Measurements from ENCODE around the gene CKM. TPM values are rescaled to one million over a fixed set of nuclear protein-coding genes. Genes with fewer than 3 reads are reported as not detected.

Gene CKM
- total RNA-seq, 4 donors from 2014 or later = 0.66 to 1.4 (median 1.1) TPM; not detected in 1

GRCh38 chr19:45280471-45280961, 42.2 kb downstream of the CKM start:
- intact Hi-C loops (cut with DNase I) = no loop called here
- no peak for DNase-seq (ENCODE audit: extremely low spot score)
- no peaks in the 10 kb centered on the region for H3K27me3 ChIP-seq
- H3K4me1 ChIP-seq = no peaks in the 10 kb centered on the region
- WGBS = 94% methylated on average over 19 of the region's 19 CpGs
- H3K27ac ChIP-seq (replicated peaks in 1 of 4) = no peak overlapping the region
- no peak overlapping the region for H3K4me3 ChIP-seq
- no peak for TF ChIP-seq POLR2AphosphoS5 (IDR thresholded peaks at IDR 0.05)
- H3K36me3 ChIP-seq = peaks cover 34 to 92% (median 69%) of the 10 kb centered on the region in 4 donors
- H3K9me3 ChIP-seq = no peaks in the 10 kb centered on the region

GRCh38 chr19:45279587-45280192, 43.0 kb downstream of the CKM start:
- H3K4me3 ChIP-seq = no peak overlapping the region
- H3K9me3 ChIP-seq = no peaks in the 10 kb centered on the region
- no peaks in the 10 kb centered on the region for H3K4me1 ChIP-seq
- intact Hi-C loops (cut with DNase I) = no loop called here
- peaks cover 30 to 92% (median 75%) of the 10 kb centered on the region in 4 donors for H3K36me3 ChIP-seq
- WGBS = 85% methylated on average over 2 of the region's 3 CpGs
- DNase-seq (ENCODE audit: extremely low spot score) = no peak
- TF ChIP-seq POLR2A (IDR thresholded peaks at IDR 0.05; ENCODE audit: low read depth) = no peak
- no peak for TF ChIP-seq EP300 (IDR thresholded peaks at IDR 0.05)
- TF ChIP-seq POLR2AphosphoS5 (IDR thresholded peaks at IDR 0.05) = no peak
- TF ChIP-seq CTCF (IDR thresholded peaks at IDR 0.05) = no peak
- H3K27me3 ChIP-seq = no peaks in the 10 kb centered on the region
- H3K27ac ChIP-seq (replicated peaks in 1 of 4) = no peak overlapping the region

GRCh38 chr19:45278087-45278486, 44.6 kb downstream of the CKM start:
- no peak for DNase-seq (ENCODE audit: extremely low spot score)
- intact Hi-C loops (cut with DNase I) = no loop called here
- 89% methylated on average over 9 of the region's 10 CpGs for WGBS
- Histone ChIP-seq H3K4me3 (no peak overlapping the region), H3K27ac (replicated peaks in 1 of 4) (no peak overlapping the region), H3K4me1 (no peaks in the 10 kb centered on the region), H3K27me3 (no peaks in the 10 kb centered on the region), H3K9me3 (no peaks in the 10 kb centered on the region), H3K36me3 (peaks cover 30 to 97% (median 86%) of the 10 kb centered on the region in 4 donors)
- no peak for TF ChIP-seq EP300 (IDR thresholded peaks at IDR 0.05)
- TF ChIP-seq POLR2AphosphoS5 (IDR thresholded peaks at IDR 0.05) = no peak
- TF ChIP-seq CTCF (IDR thresholded peaks at IDR 0.05) = no peak
- TF ChIP-seq POLR2A (IDR thresholded peaks at IDR 0.05; ENCODE audit: low read depth) = no peak

DNA sequence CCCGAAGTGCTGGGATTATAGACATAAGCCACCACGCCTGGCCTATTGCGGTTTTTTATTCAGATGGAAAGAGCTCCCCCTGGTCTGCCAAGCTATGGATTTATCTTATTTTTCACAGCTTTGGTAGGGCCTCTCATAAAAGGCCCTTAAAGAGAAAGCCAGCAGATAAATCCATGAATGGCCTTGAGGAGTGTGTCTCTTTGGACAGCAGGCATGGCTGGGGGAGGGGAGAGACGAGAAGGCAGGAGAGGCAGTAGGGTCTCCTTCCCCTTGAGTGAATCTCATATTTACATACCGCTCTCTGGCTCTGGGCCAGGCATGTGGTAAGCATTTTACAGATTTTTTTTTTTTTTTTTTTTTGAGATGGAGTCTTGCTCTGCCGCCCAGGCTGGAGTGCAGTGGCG, 46.4 kb downstream of the CKM start:
- Histone ChIP-seq H3K27ac (replicated peaks in 1 of 4) (no peak overlapping the region), H3K4me3 (no peak overlapping the region), H3K27me3 (no peaks in the 10 kb centered on the region), H3K4me1 (no peaks in the 10 kb centered on the region), H3K9me3 (no peaks in the 10 kb centered on the region), H3K36me3 (peaks cover 29 to 100% (median 88%) of the 10 kb centered on the region in 4 donors)
- no peak for TF ChIP-seq POLR2A (IDR thresholded peaks at IDR 0.05; ENCODE audit: low read depth)
- TF ChIP-seq CTCF (IDR thresholded peaks at IDR 0.05) = no peak
- 85% methylated on average over 6 of the region's 7 CpGs for WGBS
- DNase-seq (ENCODE audit: extremely low spot score) = no peak
- intact Hi-C loops (cut with DNase I) = no loop called here

- Histone ChIP-seq H3K27me3 (no peaks in the 10 kb centered on the region), H3K27ac (replicated peaks in 1 of 4) (no peak overlapping the region), H3K36me3 (peaks cover 31 to 100% (median 84%) of the 10 kb centered on the region in 4 donors), H3K4me1 (no peaks in the 10 kb centered on the region), H3K4me3 (no peak overlapping the region), H3K9me3 (no peaks in the 10 kb centered on the region)
- DNase-seq (ENCODE audit: extremely low spot score) = no peak
- intact Hi-C loops (cut with DNase I) = no loop called here
- TF ChIP-seq POLR2AphosphoS5 (IDR thresholded peaks at IDR 0.05) = no peak
- whole genome bisulfite sequencing = 62% methylated on average over 5 of the region's 12 CpGs
Observed at GRCh38 chr19:45275370-45275971, 47.2 kb downstream of the CKM start.
